KOPT-K1 (cell line): ENCODE data around the gene LRRC49.
"Not testable (repeated sequence)": the region's sequence is repeated elsewhere in the genome, so short reads cannot be mapped to it uniquely, and the experiment has no call there.

ENCODE experiments used
- H3K27ac ChIP-seq: fragments of 200-600 bp; sonication (generic); 2 replicates; pipeline ENCODE4 v1.5.1; 2016; ENCODE audit warnings: antibody characterized with exemption, mild to moderate bottlenecking, low read depth, low read length; ENCODE audit not compliant: poor library complexity, severe bottlenecking
- H3K36me3 ChIP-seq: fragments of 200-600 bp; sonication (generic); 2 replicates; pipeline ENCODE4 v1.5.1; 2017; ENCODE audit warnings: antibody characterized with exemption, mild to moderate bottlenecking, low read length, moderate library complexity; ENCODE audit not compliant: insufficient read depth
- H3K9me3 ChIP-seq: fragments of 200-600 bp; sonication (generic); 2 replicates; pipeline ENCODE4 v1.5.1; 2017; ENCODE audit warnings: antibody characterized with exemption, low read length, mild to moderate bottlenecking; ENCODE audit not compliant: insufficient read depth, poor library complexity, severe bottlenecking

Gene LRRC49

GRCh38 chr15:70880781-70881180 is 11.8 kb upstream of the LRRC49 start:
- Histone ChIP-seq H3K27ac (no peak overlapping the region), H3K9me3 (no peaks in the 10 kb centered on the region), H3K36me3 (no peaks in the 10 kb centered on the region)

GRCh38 chr15:70882361-70882760 is 10.3 kb upstream of the LRRC49 start:
- Histone ChIP-seq H3K9me3 (no peaks in the 10 kb centered on the region), H3K27ac (no peak overlapping the region), H3K36me3 (no peaks in the 10 kb centered on the region)

DNA sequence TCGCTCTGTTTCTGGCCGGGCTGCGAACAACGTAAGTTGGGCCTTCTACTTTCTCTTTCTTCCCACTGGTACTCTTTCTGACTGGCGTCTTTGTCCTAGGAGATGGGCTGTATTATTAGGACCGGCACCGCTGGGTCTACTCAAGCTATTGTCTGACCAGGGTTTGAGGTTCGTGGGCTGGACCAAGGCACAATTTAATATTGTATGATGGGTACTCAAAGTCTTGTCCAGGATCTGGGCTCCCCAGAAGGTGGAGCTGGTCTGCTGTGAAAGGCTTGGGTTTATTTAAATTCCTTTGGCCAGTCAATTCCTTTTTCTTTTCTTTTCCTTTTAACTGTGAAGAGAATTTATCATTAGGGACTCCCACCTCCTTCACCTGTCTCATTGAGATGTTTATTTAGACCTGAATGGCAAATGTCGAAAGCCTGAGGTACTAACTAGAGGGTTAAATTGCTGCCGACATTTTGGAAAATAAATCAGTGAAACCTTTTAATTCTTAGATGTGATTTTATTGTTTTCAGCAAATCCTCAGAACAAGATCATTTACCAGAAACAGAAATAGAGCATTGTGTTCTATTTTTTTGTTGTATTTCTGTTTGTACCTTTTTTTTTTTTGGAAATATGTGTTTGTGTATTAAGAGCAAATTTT is 410 bp downstream of the LRRC49 start:
- Histone ChIP-seq H3K9me3 (no peaks in the 10 kb centered on the region), H3K36me3 (no peaks in the 10 kb centered on the region), H3K27ac (no peak overlapping the region)

- no peaks in the 10 kb centered on the region for H3K36me3 ChIP-seq
- H3K27ac ChIP-seq = no peak overlapping the region
- H3K9me3 ChIP-seq = no peaks in the 10 kb centered on the region
Measured at GRCh38 chr15:70902107-70902506, 9.5 kb downstream of the LRRC49 start.

- H3K36me3 ChIP-seq = no peaks in the 10 kb centered on the region
Measured at GRCh38 chr15:70906842-70907241, 14.2 kb downstream of the LRRC49 start.

GRCh38 chr15:70907784-70908471 is 15.3 kb downstream of the LRRC49 start:
- Histone ChIP-seq H3K9me3 (peaks cover 16% of the 10 kb centered on the region), H3K36me3 (no peaks in the 10 kb centered on the region), H3K27ac (no peak overlapping the region)

More at GRCh38 chr15:70906842-70907241, 14.2 kb downstream of the LRRC49 start:
- Histone ChIP-seq H3K9me3 (peaks cover 16% of the 10 kb centered on the region), H3K27ac (no peak overlapping the region)

GRCh38 chr15:70910958-70911357 is 18.3 kb downstream of the LRRC49 start:
- Histone ChIP-seq H3K9me3 (peaks cover 16% of the 10 kb centered on the region), H3K27ac (no peak overlapping the region), H3K36me3 (no peaks in the 10 kb centered on the region)

DNA sequence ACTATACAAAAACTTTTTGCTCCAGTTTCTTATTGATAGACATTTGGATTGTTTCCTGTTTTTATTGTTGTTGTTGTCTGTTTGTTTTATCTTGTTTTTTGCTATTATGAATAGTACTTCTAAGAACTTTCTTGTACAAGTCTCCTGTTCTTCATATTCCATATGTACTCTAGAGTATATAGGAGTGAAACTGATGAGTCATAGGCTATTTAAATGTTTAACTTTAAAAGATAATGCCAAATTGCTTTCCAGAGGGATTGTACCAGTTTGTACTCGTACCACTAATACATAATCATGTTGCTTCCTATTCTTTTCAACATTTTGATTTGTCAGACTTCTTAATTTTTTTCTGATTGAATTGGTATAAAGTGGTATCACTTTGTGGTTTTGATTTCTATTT is 19.6 kb downstream of the LRRC49 start:
- H3K9me3 ChIP-seq = peaks cover 18% of the 10 kb centered on the region
- no peaks in the 10 kb centered on the region for H3K36me3 ChIP-seq
- H3K27ac ChIP-seq = no peak overlapping the region

DNA sequence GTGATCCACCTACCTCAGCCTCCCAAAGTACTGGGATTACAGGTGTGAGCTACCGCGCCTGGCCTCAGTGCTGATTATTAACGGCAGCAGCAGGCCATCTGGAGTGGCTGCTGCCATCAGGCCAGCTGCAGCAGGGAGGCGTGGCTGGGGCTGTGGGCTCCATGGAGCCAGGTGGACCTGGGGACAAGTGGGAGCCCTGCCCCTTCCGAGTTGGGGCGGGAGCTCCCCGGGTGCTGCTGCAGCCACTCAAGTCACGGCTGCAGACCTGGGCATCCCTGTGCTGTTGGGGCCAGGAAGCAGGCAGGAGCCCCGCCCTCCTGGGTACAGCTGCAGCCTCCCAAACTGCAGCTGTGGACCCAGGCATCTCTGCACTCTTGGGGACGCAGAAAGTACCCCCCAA is 23.9 kb downstream of the LRRC49 start:
- H3K27ac ChIP-seq = no peak overlapping the region
- H3K9me3 ChIP-seq = peaks cover 11% of the 10 kb centered on the region
- H3K36me3 ChIP-seq = no peaks in the 10 kb centered on the region

- Histone ChIP-seq H3K27ac (no peak overlapping the region), H3K36me3 (no peaks in the 10 kb centered on the region), H3K9me3 (peaks cover 11% of the 10 kb centered on the region)
Measured at GRCh38 chr15:70917955-70918354, 25.3 kb downstream of the LRRC49 start.

DNA sequence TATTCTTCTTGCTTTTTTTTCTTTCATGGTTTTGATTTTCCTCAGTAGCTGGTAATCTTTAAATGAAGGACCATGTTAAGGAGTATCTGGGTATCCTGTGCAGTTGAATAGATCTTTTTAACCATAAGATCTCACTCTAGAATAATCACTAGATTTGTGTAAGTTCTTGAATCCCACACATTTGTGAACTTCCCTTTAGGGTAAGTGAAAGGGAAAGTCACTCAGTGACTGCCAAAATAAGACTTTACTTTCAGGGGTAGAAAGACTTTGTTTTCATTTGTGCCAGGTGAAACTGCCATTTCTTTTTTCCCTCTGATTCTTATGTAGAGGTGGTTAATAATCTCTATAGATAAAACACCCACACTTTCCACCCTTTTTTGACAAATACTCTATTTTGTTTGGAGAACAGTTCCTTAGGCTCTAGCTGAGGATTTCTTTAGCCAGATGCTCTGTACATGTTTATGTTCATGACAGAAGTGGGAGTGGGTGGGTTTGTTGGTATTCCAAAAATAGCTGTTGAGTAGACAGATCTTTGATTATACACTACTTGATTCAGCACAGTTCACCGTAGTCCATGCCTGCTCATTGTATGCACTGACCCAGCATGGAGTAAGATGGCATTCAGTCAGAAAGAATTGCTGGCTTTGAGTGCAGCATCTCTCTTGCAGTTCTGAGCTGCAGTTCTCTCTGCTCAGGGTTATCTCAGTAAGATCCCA is 28.5 kb downstream of the LRRC49 start:
- peaks cover 11% of the 10 kb centered on the region for H3K9me3 ChIP-seq
- H3K36me3 ChIP-seq = no peaks in the 10 kb centered on the region
- no peak overlapping the region for H3K27ac ChIP-seq

DNA sequence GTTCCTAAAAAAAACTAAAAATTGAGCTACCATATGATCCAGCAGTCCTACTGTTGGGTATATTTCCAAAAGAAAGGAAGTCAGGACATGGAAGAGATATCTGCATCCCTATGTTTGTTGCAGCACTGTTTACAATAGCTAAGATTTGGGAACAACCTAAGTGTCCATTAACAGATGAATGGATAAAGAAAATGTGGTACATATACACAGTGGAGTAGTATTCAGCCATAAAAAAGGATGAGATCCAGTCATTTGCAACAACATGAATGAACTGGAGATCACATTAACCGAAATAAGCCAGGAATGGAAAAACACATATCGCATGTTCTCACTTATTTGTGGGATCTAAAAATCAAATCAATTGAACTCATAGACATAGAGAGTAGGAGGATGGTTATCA is 29.5 kb downstream of the LRRC49 start:
- no peaks in the 10 kb centered on the region for H3K36me3 ChIP-seq
- H3K27ac ChIP-seq = no peak overlapping the region
- H3K9me3 ChIP-seq = peaks cover 8% of the 10 kb centered on the region

DNA sequence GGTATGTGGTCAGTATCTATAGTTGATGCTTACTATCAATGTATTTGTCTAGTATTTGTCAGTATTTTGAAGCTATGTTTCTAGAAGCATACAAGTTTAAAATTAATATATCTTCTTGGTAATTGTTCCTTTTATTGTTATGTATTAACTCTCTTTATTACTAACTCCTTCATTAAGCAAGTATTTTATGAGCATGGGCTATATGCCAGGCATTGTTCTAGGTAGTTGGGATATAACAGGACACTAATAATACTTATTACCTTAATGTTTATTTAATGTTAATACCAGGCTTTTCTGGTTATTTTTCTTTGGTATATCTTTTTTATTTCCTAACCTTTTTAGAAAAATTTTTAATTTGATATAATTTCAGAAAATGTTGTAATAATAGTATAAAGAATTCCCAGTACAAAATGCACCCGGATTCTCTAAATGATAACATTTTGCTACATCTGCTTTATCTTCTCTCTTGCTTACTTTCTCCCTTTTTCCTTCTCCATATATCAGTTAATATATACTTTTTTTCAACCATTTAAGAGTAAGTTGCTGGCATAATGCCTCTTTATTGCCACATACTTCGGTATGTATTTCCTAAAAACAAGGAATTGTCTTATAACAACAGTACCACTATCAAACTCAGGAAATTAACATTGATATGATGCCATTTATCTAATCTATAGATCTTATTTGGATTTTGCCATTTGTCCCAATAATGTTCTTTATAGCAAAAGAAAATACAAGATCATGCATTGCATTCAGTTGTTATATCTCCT is 30.9 kb downstream of the LRRC49 start:
- H3K9me3 ChIP-seq = no peaks in the 10 kb centered on the region
- no peaks in the 10 kb centered on the region for H3K36me3 ChIP-seq
- H3K27ac ChIP-seq = no peak overlapping the region

DNA sequence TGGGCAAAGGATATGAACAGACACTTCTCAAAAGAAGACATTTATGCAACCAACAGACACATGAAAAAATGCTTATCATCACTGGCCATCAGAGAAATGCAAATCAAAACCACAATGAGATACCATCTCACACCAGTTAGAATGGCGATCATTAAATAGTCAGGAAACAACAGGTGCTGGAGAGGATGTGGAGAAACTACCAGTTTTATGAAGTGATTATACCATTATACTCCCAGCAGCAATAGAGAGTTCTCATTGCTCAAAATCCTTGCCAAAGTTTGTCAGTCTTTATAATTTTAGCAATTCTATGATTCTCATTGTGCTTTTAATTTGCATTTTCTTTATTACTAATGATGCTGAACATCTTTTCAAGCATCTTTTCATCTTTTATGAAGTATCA is 34.3 kb downstream of the LRRC49 start:
- not testable (repeated sequence) for H3K36me3 ChIP-seq, H3K27ac ChIP-seq, H3K9me3 ChIP-seq

GRCh38 chr15:70931821-70932220 is 39.2 kb downstream of the LRRC49 start:
- Histone ChIP-seq H3K36me3 (no peaks in the 10 kb centered on the region), H3K9me3 (no peaks in the 10 kb centered on the region), H3K27ac (no peak overlapping the region)
